Activated CD8-positive, alpha-beta T cell treated with anti-CD3 and anti-CD28 coated beads for 36 hours (primary cell): Measurements from ENCODE around the gene ALDH1B1. TPM values are rescaled to one million over a fixed set of nuclear protein-coding genes. Genes with fewer than 3 reads are reported as not detected.
"Not testable (repeated sequence)": the region's sequence is repeated elsewhere in the genome, so short reads cannot be mapped to it uniquely, and the experiment has no call there.

ENCODE experiments used
- ATAC-seq: fragments of 200-7000 bp; cut with Tn5 transposase; one replicate; pipeline ENCODE4 v1.10.0; 2021; ENCODE audit warnings: mild to moderate bottlenecking, moderate library complexity
- CTCF ChIA-PET: fragments of 350-600 bp; sonication (Branson Sonifier 250); formaldehyde crosslinking; loops from one replicate; lab custom pipeline; 2021; ENCODE audit warnings: antibody characterized with exemption; lab: Charles Lee
- POLR2A ChIA-PET: fragments of 350-600 bp; sonication (Branson Sonifier 250); formaldehyde crosslinking; loops from one replicate; lab custom pipeline; 2021; ENCODE audit warnings: antibody characterized with exemption; lab: Charles Lee
- DNase-seq: peaks from one replicate; pipeline ENCODE4 v3.0.0-alpha.2; 2020
- H3K27ac Mint-ChIP-seq: one replicate; pipeline ENCODE4 v1.8.0; 2021; ENCODE audit warnings: mild to moderate bottlenecking, mixed read lengths
- H3K27me3 Mint-ChIP-seq: one replicate; pipeline ENCODE4 v1.8.0; 2021; ENCODE audit warnings: mixed read lengths
- H3K36me3 Mint-ChIP-seq: one replicate; pipeline ENCODE4 v1.8.0; 2021; ENCODE audit warnings: low read depth, mixed read lengths
- H3K4me1 Mint-ChIP-seq: one replicate; pipeline ENCODE4 v1.8.0; 2021; ENCODE audit warnings: low read depth, mixed read lengths
- H3K4me3 Mint-ChIP-seq: one replicate; pipeline ENCODE4 v1.8.0; 2021; ENCODE audit warnings: mild to moderate bottlenecking, moderate library complexity, mixed read lengths
- H3K9me3 Mint-ChIP-seq: one replicate; pipeline ENCODE4 v1.8.0; 2021; ENCODE audit warnings: mixed read lengths
- intact Hi-C: fragments of 100-400 bp; cut with micrococcal nuclease; formaldehyde crosslinking; loops from one replicate; pipeline ENCODE4 v1.10.0; 2022
- total RNA-seq, 2 experiments: library from RNA; stranded (reverse); gene quantifications; one replicate each; pipeline ENCODE4 v1.2.3, GENCODE V29; 2021
- TF ChIP-seq, protein P1 (sequence below): fragments of 200-600 bp; IDR thresholded peaks from one replicate; pipeline ENCODE4 v1.8.0; 2022; ENCODE audit warnings: antibody characterized with exemption, mild to moderate bottlenecking

ALDH1B1 gene
- total RNA-seq, 2 experiments from 2014 or later: 23.9 to 26.5 TPM

DNA sequence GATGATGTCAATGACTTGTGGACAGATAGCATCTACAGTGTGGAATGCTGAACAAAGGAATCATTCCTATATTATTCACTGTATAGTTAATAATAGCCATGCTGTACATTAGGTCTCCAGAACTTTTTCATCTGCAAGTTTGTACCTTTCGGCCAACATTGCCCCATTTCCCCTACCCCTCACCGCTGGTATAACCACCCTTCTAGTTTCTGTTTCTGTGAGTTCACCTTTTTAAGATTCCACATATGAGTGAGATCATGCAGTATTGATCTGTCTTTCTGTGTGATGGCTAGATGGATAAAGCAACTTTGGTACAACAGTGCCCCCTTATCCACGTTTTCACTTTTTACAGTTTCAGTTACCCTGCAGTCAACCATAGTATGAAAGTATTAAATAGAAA, 18.8 kb upstream of the ALDH1B1 start:
- no peak overlapping the region for H3K27ac Mint-ChIP-seq
- no peaks in the 10 kb centered on the region for H3K9me3 Mint-ChIP-seq
- intact Hi-C loops: no loop called here
- H3K27me3 Mint-ChIP-seq: peaks cover 5% of the 10 kb centered on the region
- TF ChIP-seq, protein P1, sequence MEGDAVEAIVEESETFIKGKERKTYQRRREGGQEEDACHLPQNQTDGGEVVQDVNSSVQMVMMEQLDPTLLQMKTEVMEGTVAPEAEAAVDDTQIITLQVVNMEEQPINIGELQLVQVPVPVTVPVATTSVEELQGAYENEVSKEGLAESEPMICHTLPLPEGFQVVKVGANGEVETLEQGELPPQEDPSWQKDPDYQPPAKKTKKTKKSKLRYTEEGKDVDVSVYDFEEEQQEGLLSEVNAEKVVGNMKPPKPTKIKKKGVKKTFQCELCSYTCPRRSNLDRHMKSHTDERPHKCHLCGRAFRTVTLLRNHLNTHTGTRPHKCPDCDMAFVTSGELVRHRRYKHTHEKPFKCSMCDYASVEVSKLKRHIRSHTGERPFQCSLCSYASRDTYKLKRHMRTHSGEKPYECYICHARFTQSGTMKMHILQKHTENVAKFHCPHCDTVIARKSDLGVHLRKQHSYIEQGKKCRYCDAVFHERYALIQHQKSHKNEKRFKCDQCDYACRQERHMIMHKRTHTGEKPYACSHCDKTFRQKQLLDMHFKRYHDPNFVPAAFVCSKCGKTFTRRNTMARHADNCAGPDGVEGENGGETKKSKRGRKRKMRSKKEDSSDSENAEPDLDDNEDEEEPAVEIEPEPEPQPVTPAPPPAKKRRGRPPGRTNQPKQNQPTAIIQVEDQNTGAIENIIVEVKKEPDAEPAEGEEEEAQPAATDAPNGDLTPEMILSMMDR: no peak
- no peaks in the 10 kb centered on the region for H3K36me3 Mint-ChIP-seq
- H3K4me3 Mint-ChIP-seq: no peak overlapping the region
- DNase-seq (no peak), ATAC-seq (no peak)
- CTCF ChIA-PET: interaction anchor here (1.1 to 1.2 kb wide), 2 partner anchors 10 to 286 kb away, joined by 3 to 4 read pairs; no protein-coding TSS in a partner anchor
- H3K4me1 Mint-ChIP-seq: no peaks in the 10 kb centered on the region
- POLR2A ChIA-PET: no interaction called here

DNA sequence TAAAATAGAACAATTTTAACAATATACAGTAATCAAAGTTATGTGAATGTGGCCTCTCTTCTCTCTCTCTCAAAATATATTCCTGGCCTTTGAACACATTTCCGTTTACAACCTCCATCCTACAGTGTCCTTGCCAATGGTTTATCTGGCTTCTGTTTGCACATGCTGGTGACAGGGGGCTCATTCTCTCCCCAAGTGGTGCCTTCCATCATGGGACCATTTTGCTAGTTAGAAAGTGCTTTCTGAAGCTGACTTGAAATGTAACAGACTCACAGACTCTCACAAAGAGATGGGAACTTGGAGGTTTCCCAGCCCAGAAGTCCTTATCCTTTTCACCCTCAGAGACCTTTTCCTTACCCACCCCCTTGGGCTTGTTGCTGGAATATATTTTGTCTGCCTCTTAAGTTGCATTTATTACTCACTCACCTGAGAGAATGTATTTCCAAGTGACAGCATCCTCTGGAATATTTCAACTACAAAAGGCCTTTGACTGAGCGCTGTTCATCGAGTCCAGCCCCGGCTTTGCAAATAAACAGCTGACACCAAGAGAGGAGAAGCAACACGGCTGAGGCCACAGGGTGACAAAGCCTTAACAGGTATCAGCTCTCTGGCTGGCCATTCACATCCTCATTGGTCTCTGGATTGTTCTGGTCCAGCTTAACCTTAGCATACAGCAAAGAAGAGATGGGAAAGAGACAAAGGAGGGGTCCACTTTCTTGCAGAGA, 17.5 kb upstream of the ALDH1B1 start:
- POLR2A ChIA-PET: no interaction called here
- CTCF ChIA-PET: interaction anchor here (1.2 kb wide), 1 partner anchor 287 kb away, joined by 3 read pairs; no protein-coding TSS in a partner anchor
- intact Hi-C loops: no loop called here
- Mint-ChIP-seq H3K36me3 (no peaks in the 10 kb centered on the region), H3K4me3 (no peak overlapping the region), H3K27ac (no peak overlapping the region), H3K4me1 (no peaks in the 10 kb centered on the region), H3K9me3 (no peaks in the 10 kb centered on the region), H3K27me3 (peaks cover 3% of the 10 kb centered on the region)
- DNase-seq: no peak
- no peak for ATAC-seq
- TF ChIP-seq, protein P1: no peak

- intact Hi-C loops: no loop called here
- ChIA-PET POLR2A (no interaction called here), CTCF (interaction anchor here (1.5 kb wide), 1 partner anchor 18 kb away, joined by 4 read pairs; no protein-coding TSS in a partner anchor)
- H3K9me3 Mint-ChIP-seq: no peaks in the 10 kb centered on the region
- no peak for ATAC-seq
- H3K27ac Mint-ChIP-seq: no peak overlapping the region
- H3K4me1 Mint-ChIP-seq: no peaks in the 10 kb centered on the region
- no peaks in the 10 kb centered on the region for H3K36me3 Mint-ChIP-seq
- TF ChIP-seq, protein P1: no peak
- no peak overlapping the region for H3K4me3 Mint-ChIP-seq
- no peak for DNase-seq
- peaks cover 3% of the 10 kb centered on the region for H3K27me3 Mint-ChIP-seq
Measured at GRCh38 chr9:38375572-38375963, 16.9 kb upstream of the ALDH1B1 start.

DNA sequence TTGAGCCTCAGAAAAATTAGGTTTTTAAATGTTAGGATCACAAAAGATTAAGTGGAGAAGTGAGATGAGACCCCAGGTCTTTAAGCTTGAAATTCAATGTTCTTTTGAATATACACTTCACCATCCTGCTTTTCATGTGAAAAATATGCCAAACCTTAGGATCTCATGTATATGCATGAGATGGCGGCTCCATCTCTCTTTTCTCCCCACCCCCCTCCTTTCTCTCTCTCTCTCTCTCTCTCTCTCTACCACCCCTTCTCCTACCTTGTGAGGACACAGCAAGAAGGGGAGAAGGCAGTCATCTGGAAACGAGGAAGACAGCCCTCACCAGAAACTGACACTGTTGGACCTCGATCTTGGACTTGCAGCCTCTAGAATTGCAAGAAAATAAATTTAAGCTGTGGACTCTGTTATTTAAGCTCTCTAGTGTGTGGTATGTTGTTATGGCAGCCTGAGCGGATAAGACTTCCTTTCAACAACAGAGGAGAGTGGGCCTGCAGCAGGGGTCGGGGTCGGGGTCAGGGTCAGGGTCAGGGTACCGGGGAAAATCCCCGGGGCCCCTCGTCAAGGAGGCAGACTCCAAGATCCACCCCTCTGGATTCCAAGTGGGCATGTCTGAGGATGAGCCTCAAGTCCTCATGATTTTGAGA, 16.4 kb upstream of the ALDH1B1 start:
- Mint-ChIP-seq H3K27ac (no peak overlapping the region), H3K36me3 (no peaks in the 10 kb centered on the region), H3K4me3 (no peak overlapping the region), H3K27me3 (peaks cover 2% of the 10 kb centered on the region), H3K4me1 (no peaks in the 10 kb centered on the region), H3K9me3 (no peaks in the 10 kb centered on the region)
- intact Hi-C loops: no loop called here
- POLR2A ChIA-PET: no interaction called here
- CTCF ChIA-PET: interaction anchor here (1.2 to 1.5 kb wide), 2 partner anchors 17 to 57 kb away, joined by 3 to 4 read pairs; no protein-coding TSS in a partner anchor
- DNase-seq: no peak
- TF ChIP-seq, protein P1: no peak
- ATAC-seq: no peak

DNA sequence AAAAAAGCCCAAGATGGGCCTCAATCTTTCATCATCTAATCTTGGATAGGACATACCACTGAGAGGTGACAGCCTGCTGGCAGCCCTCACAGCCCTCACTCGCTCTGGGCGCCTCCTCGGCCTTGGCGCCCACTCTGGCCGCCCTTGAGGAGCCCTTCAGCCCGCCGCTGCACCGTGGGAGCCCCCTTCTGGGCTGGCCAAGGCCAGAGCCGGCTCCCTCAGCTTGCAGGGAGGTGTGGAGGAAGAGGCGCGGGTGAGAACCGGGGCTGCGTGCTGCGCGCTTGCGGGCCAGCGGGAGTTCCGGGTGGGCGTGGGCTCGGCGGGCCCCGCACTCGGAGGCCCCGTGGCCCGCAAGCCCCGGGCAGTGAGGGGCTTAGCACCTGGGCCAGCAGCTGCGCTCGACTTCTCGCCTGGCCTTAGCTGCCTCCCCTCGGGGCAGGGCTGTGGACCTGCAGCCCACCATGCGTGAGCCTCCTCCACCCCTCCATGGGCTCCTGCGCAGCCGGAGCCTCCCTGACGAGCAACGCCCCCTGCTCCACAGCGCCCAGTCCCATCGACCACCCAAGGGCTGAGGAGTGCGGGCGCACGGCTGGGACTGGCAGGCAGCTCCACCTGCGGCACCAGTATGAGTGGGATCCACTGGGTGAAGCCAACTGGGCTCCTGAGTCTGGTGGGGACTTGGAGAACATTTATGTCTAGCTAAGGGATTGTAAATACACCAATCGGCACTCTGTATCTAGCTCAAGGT, 15.0 kb upstream of the ALDH1B1 start:
- H3K36me3 Mint-ChIP-seq, DNase-seq, intact Hi-C loops, POLR2A ChIA-PET, H3K27ac Mint-ChIP-seq, H3K4me1 Mint-ChIP-seq, ATAC-seq, H3K27me3 Mint-ChIP-seq, H3K9me3 Mint-ChIP-seq, H3K4me3 Mint-ChIP-seq: not testable (repeated sequence)
- CTCF ChIA-PET: interaction anchor here (1.2 to 1.5 kb wide), 2 partner anchors 16 to 55 kb away, joined by 3 to 4 read pairs; no protein-coding TSS in a partner anchor
